ENCODE measurements around the gene PLTP. TPM values are rescaled to one million over a fixed set of nuclear protein-coding genes. Genes with fewer than 3 reads are reported as not detected.

The PLTP gene
- polyA plus RNA-seq, 1 donor from 2014 or later: 7.0 TPM

GRCh38 chr20:45890985-45891983 is 20.7 kb downstream of the PLTP start, which contains the start of the genes CTSA and NEURL2:
Gene CTSA (plus strand): TSS chr20:45891335. CDS start chr20:45891569, 234 bp downstream.
Gene NEURL2 (minus strand): TSS chr20:45891208. CDS start chr20:45890991, 217 bp downstream.
- H3K79me2 ChIP-seq (replicated peaks; ENCODE audit: insufficient read depth, low read length): no peaks in the 10 kb centered on the region
- peak within 1 kb of the TSS; percentile 88 for H3K9ac ChIP-seq (ENCODE audit: low read length)
- no peaks in the 10 kb centered on the region for H3K9me2 ChIP-seq (ENCODE audit: insufficient read depth, low read length)
- H3K4me3 ChIP-seq (ENCODE audit: low read length): peak within 1 kb of the TSS; percentile 98
- no peaks in the 10 kb centered on the region for H3K27me3 ChIP-seq (ENCODE audit: insufficient read depth, low read depth, low read length)
- no peaks in the 10 kb centered on the region for H3K9me3 ChIP-seq (ENCODE audit: low read length)
- peak within 1 kb of the TSS; percentile 83 for H2AFZ ChIP-seq (ENCODE audit: low read depth, low read length)
- peak within 1 kb of the TSS; percentile 91 for H3K4me2 ChIP-seq (ENCODE audit: low read length)
- no peaks in the 10 kb centered on the region for H4K20me1 ChIP-seq (ENCODE audit: insufficient read depth)
- no peaks in the 10 kb centered on the region for H3K36me3 ChIP-seq (ENCODE audit: insufficient read depth, low read length)
- H3K27ac ChIP-seq (ENCODE audit: low read length): peak within 1 kb of the TSS; percentile 67
- TF ChIP-seq MXI1 (conservative IDR thresholded peaks at IDR 0.05; ENCODE audit: poor library complexity, severe bottlenecking): peak; percentile 88
- TF ChIP-seq REST (IDR thresholded peaks at IDR 0.05; ENCODE audit: borderline replicate concordance): peak; percentile 75
- TF ChIP-seq SMC3 (conservative IDR thresholded peaks at IDR 0.05; ENCODE audit: poor library complexity): peak; percentile 58
- no peak for TF ChIP-seq EZH2 (IDR thresholded peaks at IDR 0.05; ENCODE audit: borderline replicate concordance, insufficient read depth, low read length, poor library complexity, severe bottlenecking)
- peak; percentile 48 for TF ChIP-seq RAD21 (conservative IDR thresholded peaks at IDR 0.05)
- peak; percentile 81 for TF ChIP-seq POLR2AphosphoS5 (IDR thresholded peaks at IDR 0.05)
- no peak for TF ChIP-seq CTCF (IDR thresholded peaks at IDR 0.05; ENCODE audit: poor library complexity, severe bottlenecking)
- peak; percentile 70 for TF ChIP-seq EP300 (conservative IDR thresholded peaks at IDR 0.05; ENCODE audit: poor library complexity, severe bottlenecking)
- TF ChIP-seq TAF1 (IDR thresholded peaks at IDR 0.05; ENCODE audit: low read depth): peak; percentile 59
- H3F3A ChIP-seq (ENCODE audit: insufficient read depth, low read length, poor library complexity, severe bottlenecking): no peaks in the 10 kb centered on the region

Data from neural cell (in vitro differentiated cells).